GM23338 (cell line): ENCODE measurements around the gene UQCC2. TPM values are rescaled to one million over a fixed set of nuclear protein-coding genes. Genes with fewer than 3 reads are reported as not detected.

Source experiments
- ATAC-seq: fragments of 200-7000 bp; cut with Tn5 transposase; 3 replicates; pipeline ENCODE4 v1.9.1; 2020
- DNase-seq: peaks from one replicate; pipeline ENCODE4 v3.0.0-alpha.2; 2015; ENCODE audit warnings: low spot score
- H2AFZ ChIP-seq: fragments of 200-600 bp; sonication (generic); 2 replicates; pipeline ENCODE4 v1.8.0; 2016; ENCODE audit warnings: antibody characterized with exemption, mild to moderate bottlenecking, moderate library complexity
- H3F3A ChIP-seq: fragments of 200-600 bp; sonication (generic); replicated peaks from 2 replicates; pipeline ENCODE4 v1.8.0; 2017; ENCODE audit warnings: antibody characterized with exemption, mixed run types, low read depth
- H3K27ac ChIP-seq: fragments of 200-600 bp; sonication (generic); 2 replicates; pipeline ENCODE4 v1.6.1; 2016; ENCODE audit warnings: low read depth
- H3K27me3 ChIP-seq: fragments of 200-600 bp; sonication (generic); 2 replicates; pipeline ENCODE4 v1.8.0; 2016; ENCODE audit warnings: mild to moderate bottlenecking, mixed run types, moderate library complexity; ENCODE audit not compliant: insufficient read depth
- H3K36me3 ChIP-seq: fragments of 200-600 bp; sonication (generic); 2 replicates; pipeline ENCODE4 v1.8.0; 2016; ENCODE audit warnings: mild to moderate bottlenecking; ENCODE audit not compliant: insufficient read depth
- H3K4me1 ChIP-seq: fragments of 200-600 bp; sonication (generic); 2 replicates; pipeline ENCODE4 v1.8.0; 2016; ENCODE audit warnings: mild to moderate bottlenecking, moderate library complexity; ENCODE audit not compliant: insufficient read depth
- H3K4me2 ChIP-seq: fragments of 200-600 bp; sonication (generic); 2 replicates; pipeline ENCODE4 v1.7.1; 2017; ENCODE audit warnings: mixed run types
- H3K4me3 ChIP-seq: fragments of 200-600 bp; sonication (generic); 2 replicates; pipeline ENCODE4 v1.6.1; 2016; ENCODE audit warnings: mixed run types
- H3K79me2 ChIP-seq: fragments of 200-600 bp; sonication (generic); replicated peaks from 2 replicates; pipeline ENCODE4 v1.8.0; 2017; ENCODE audit warnings: mild to moderate bottlenecking; ENCODE audit not compliant: insufficient read depth
- H3K9me2 ChIP-seq: fragments of 200-600 bp; sonication (generic); 2 replicates; pipeline ENCODE4 v1.8.0; 2017; ENCODE audit not compliant: insufficient read depth
- H4K20me1 ChIP-seq: fragments of 200-600 bp; sonication (generic); replicated peaks from 2 replicates; pipeline ENCODE4 v1.8.0; 2017; ENCODE audit warnings: mild to moderate bottlenecking; ENCODE audit not compliant: insufficient read depth
- H3K27ac Mint-ChIP-seq: 2 replicates; pipeline ENCODE4 v1.8.0; 2020; ENCODE audit warnings: inconsistent platforms, mild to moderate bottlenecking, moderate library complexity, mixed read lengths
- H3K27me3 Mint-ChIP-seq: 3 replicates; pipeline ENCODE4 v1.8.0; 2022; ENCODE audit warnings: low read depth, mild to moderate bottlenecking, moderate library complexity, mixed read lengths, inconsistent platforms; ENCODE audit not compliant: insufficient read depth, poor library complexity
- H3K36me3 Mint-ChIP-seq: 3 replicates; pipeline ENCODE4 v1.8.0; 2021; ENCODE audit warnings: low read depth, mild to moderate bottlenecking, inconsistent platforms, moderate library complexity, mixed read lengths
- H3K4me1 Mint-ChIP-seq: 3 replicates; pipeline ENCODE4 v1.8.0; 2020; ENCODE audit warnings: mild to moderate bottlenecking, inconsistent platforms, mixed read lengths
- H3K4me3 Mint-ChIP-seq: 3 replicates; pipeline ENCODE4 v1.8.0; 2021; ENCODE audit warnings: moderate library complexity, mild to moderate bottlenecking, inconsistent platforms, mixed read lengths
- H3K9me3 Mint-ChIP-seq: 3 replicates; pipeline ENCODE4 v1.8.0; 2020; ENCODE audit warnings: moderate library complexity, mild to moderate bottlenecking, inconsistent platforms, mixed read lengths
- CREB1 ChIP-seq: fragments of 250-450 bp; sonication (Bioruptor Pico); IDR thresholded peaks from 2 replicates; pipeline ENCODE4 v1.5.0; 2020; ENCODE audit warnings: low read depth, mild to moderate bottlenecking, moderate library complexity
- CTCF ChIP-seq, 2 experiments: fragments of 200-600 bp in 1 of 2; sonication (generic) in 1 of 2; conservative IDR thresholded peaks; 2 replicates each; pipeline versions ENCODE4 v1.5.1 to v1.6.1; 2016 to 2017; ENCODE audit warnings: antibody characterized with exemption in 2 of 2, low read depth in 2 of 2, mild to moderate bottlenecking in 2 of 2, moderate library complexity in 1 of 2
- ETS1 ChIP-seq: IDR thresholded peaks from 2 replicates; pipeline ENCODE4 v1.6.1; 2016; ENCODE audit warnings: antibody characterized with exemption
- EZH2 ChIP-seq: fragments of 200-600 bp; sonication (generic); IDR thresholded peaks from one replicate; pipeline ENCODE4 v1.8.0; 2017; ENCODE audit warnings: antibody characterized with exemption, mild to moderate bottlenecking, low read depth; ENCODE audit not compliant: unreplicated experiment
- EZH2phosphoT487 ChIP-seq: fragments of 200-600 bp; sonication (generic); IDR thresholded peaks from one replicate; pipeline ENCODE4 v1.8.1; 2018; ENCODE audit warnings: antibody characterized with exemption; ENCODE audit not compliant: unreplicated experiment
- NANOG ChIP-seq: IDR thresholded peaks from 2 replicates; pipeline ENCODE4 v1.6.1; 2016; ENCODE audit warnings: antibody characterized with exemption, borderline replicate concordance
- POLR2AphosphoS5 ChIP-seq: IDR thresholded peaks from 2 replicates; pipeline ENCODE4 v1.6.1; 2016; ENCODE audit warnings: antibody characterized with exemption, low read depth
- REST ChIP-seq: IDR thresholded peaks from one replicate; pipeline ENCODE4 v1.6.1; 2018; ENCODE audit warnings: antibody characterized with exemption; ENCODE audit not compliant: unreplicated experiment
- ZNF114 ChIP-seq: fragments of 250-450 bp; sonication (Bioruptor Pico); IDR thresholded peaks from 2 replicates; pipeline ENCODE4 v1.5.0; 2020; ENCODE audit warnings: mild to moderate bottlenecking, moderate library complexity
- ZNF331 ChIP-seq: fragments of 250-450 bp; sonication (Bioruptor Pico); IDR thresholded peaks from 2 replicates; pipeline ENCODE4 v1.5.0; 2020; ENCODE audit warnings: low read depth, mild to moderate bottlenecking, moderate library complexity
- polyA plus RNA-seq: library from polyadenylated mRNA; unstranded; fragments of >200 nt; fragmentation: Nextera tagmentation; extraction: Ambion mirVana; gene quantifications from 2 replicates; pipeline ENCODE4 v1.2.1, GENCODE V29; 2016
- total RNA-seq: library from RNA; depleted of rRNA; stranded (reverse); fragments of >200 nt; shearing (Covaris generic); gene quantifications from 2 replicates; pipeline ENCODE4 v1.2.3, GENCODE V29; 2014

UQCC2 gene
- total and polyA plus RNA-seq, 2 experiments from 2014 or later, result 48.9 to 379 TPM

DNA sequence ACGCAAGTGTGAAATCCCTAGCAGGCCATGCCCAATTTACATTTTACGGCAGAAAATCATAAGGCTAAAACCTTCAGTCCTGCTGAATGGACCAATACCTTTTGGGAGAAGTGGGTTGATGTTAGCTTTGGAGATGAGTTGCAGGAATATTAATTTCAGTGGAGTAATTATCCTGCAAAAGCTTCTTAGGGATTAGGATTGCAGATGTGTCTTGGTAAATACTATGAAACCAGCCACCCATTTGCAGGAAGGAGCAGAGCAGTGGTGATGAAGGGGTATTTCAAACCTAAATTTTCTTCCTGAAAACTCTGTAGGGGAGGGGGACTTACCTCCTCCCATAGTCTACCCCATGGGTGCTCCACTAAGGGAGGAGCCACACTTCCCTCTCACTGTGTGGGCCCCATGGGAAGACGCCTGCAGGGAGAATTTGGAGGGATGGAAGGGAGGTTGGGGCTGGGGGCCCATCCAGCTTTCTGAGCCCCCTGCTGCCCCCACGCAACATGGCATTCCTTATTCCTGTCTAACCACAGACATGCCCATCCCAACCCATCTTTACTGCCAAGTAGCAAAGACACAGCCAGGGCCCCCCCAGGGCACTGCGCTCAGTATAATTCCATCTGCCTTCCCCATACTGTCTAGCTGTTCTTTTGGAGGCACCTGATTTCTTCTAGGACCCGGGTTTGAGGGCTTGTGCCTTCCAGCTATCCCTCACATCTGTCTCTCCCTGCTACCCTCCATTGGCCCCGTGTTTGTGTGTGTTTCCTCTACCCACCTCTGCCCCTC, 14.6 kb upstream of the UQCC2 start:
- peaks cover 24% of the 10 kb centered on the region for H3K4me1 Mint-ChIP-seq
- Histone ChIP-seq H3K36me3 (no peaks in the 10 kb centered on the region), H3K27me3 (no peaks in the 10 kb centered on the region), H4K20me1 (no peaks in the 10 kb centered on the region), H3K27ac (no peak overlapping the region), H3K4me1 (no peaks in the 10 kb centered on the region), H3K4me2 (no peak overlapping the region), H3F3A (no peaks in the 10 kb centered on the region), H3K4me3 (no peak overlapping the region), H2AFZ (no peak overlapping the region), H3K79me2 (no peaks in the 10 kb centered on the region), H3K9me2 (no peaks in the 10 kb centered on the region)
- H3K27me3 Mint-ChIP-seq, result peaks cover 10% of the 10 kb centered on the region
- no peak overlapping the region for H3K27ac Mint-ChIP-seq
- H3K4me3 Mint-ChIP-seq, result no peak overlapping the region
- TF ChIP-seq CREB1 (no peak), EZH2phosphoT487 (no peak), CTCF (conservative IDR thresholded peaks at IDR 0.05; ENCODE audit: low read depth in 2 of 2) (no peak)
- ATAC-seq (no peak), DNase-seq (no peak)
- no peaks in the 10 kb centered on the region for H3K36me3 Mint-ChIP-seq
- H3K9me3 Mint-ChIP-seq, result no peaks in the 10 kb centered on the region

DNA sequence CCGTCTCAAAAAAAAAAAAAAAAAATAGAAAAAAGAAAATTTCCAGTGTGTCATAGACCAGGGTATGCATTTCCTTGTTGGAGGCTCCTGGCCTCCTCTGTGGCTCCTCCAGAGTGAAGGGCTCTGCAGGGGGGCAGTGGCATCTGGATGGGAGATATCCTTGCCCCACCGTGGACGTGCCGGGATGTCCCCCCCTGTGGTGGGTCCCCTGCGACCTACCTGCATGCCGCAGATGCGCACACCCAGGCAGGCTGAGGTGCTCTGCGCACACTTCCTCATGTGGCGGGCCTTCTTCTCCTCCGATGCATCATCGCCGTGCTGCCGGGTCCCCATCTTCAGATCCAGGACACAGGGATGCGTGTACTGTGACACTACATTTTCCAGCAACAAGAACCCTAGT, 13.7 kb upstream of the UQCC2 start:
- Histone ChIP-seq H3K36me3 (no peaks in the 10 kb centered on the region), H3K27me3 (no peaks in the 10 kb centered on the region), H3K4me1 (no peaks in the 10 kb centered on the region), H3K79me2 (no peaks in the 10 kb centered on the region), H3K4me3 (no peak overlapping the region), H2AFZ (no peak overlapping the region), H3K9me2 (no peaks in the 10 kb centered on the region), H3K27ac (no peak overlapping the region), H4K20me1 (no peaks in the 10 kb centered on the region), H3F3A (no peaks in the 10 kb centered on the region), H3K4me2 (no peak overlapping the region)
- H3K36me3 Mint-ChIP-seq, result no peaks in the 10 kb centered on the region
- H3K27ac Mint-ChIP-seq, result no peak overlapping the region
- peaks cover 6% of the 10 kb centered on the region for H3K27me3 Mint-ChIP-seq
- peaks cover 24% of the 10 kb centered on the region for H3K4me1 Mint-ChIP-seq
- TF ChIP-seq EZH2phosphoT487 (no peak), EZH2 (no peak), NANOG (no peak), REST (no peak), POLR2AphosphoS5 (no peak), ZNF331 (CRISPR knock-in tag) (no peak), ETS1 (no peak), ZNF114 (CRISPR knock-in tag) (no peak)
- DNase-seq, result no peak
- no peaks in the 10 kb centered on the region for H3K9me3 Mint-ChIP-seq
- no peak overlapping the region for H3K4me3 Mint-ChIP-seq
- ATAC-seq, result no peak; the same call in 2 of the 3 replicates
